OCI-LY1 (cell line): ENCODE results near the gene EMSY.

Source experiments
- H2AFZ ChIP-seq: fragments of 200-600 bp; sonication (generic), shearing (Covaris generic); 2 replicates; pipeline ENCODE4 v1.6.0; 2014; ENCODE audit warnings: antibody characterized with exemption, mild to moderate bottlenecking, low read length
- H3F3A ChIP-seq: fragments of 200-600 bp; sonication (generic), shearing (Covaris generic); 2 replicates; pipeline ENCODE4 v1.6.0; 2014; ENCODE audit warnings: mild to moderate bottlenecking, antibody characterized with exemption, low read length, moderate library complexity; ENCODE audit not compliant: insufficient read depth
- H3K27ac ChIP-seq: fragments of 200-600 bp; sonication (generic); 2 replicates; pipeline ENCODE4 v1.5.1; 2014; ENCODE audit warnings: low read length, mixed run types, mild to moderate bottlenecking, low read depth; ENCODE audit not compliant: poor library complexity, severe bottlenecking
- H3K27me3 ChIP-seq: fragments of 200-600 bp; sonication (generic); 2 replicates; pipeline ENCODE4 v1.6.0; 2014; ENCODE audit warnings: antibody characterized with exemption, mild to moderate bottlenecking, low read length, moderate library complexity; ENCODE audit not compliant: insufficient read depth
- H3K36me3 ChIP-seq: fragments of 200-600 bp; sonication (generic); 2 replicates; pipeline ENCODE4 v1.6.1; 2014; ENCODE audit warnings: mild to moderate bottlenecking, antibody characterized with exemption, low read length, moderate library complexity, mixed read lengths; ENCODE audit not compliant: insufficient read depth
- H3K4me1 ChIP-seq: fragments of 200-600 bp; sonication (generic); 2 replicates; pipeline ENCODE4 v1.5.1; 2014; ENCODE audit warnings: mild to moderate bottlenecking, low read length, moderate library complexity; ENCODE audit not compliant: insufficient read depth, severe bottlenecking
- H3K4me2 ChIP-seq: fragments of 200-600 bp; sonication (generic), shearing (Covaris generic); 2 replicates; pipeline ENCODE4 v1.6.1; 2014; ENCODE audit warnings: low read length
- H3K4me3 ChIP-seq: fragments of 200-600 bp; sonication (generic); 2 replicates; pipeline ENCODE4 v1.5.1; 2014; ENCODE audit warnings: low read length, low read depth, mild to moderate bottlenecking, mixed read lengths; ENCODE audit not compliant: poor library complexity, severe bottlenecking
- H3K79me2 ChIP-seq: fragments of 200-600 bp; shearing (Covaris generic); 2 replicates; pipeline ENCODE4 v1.6.1; 2016; ENCODE audit warnings: mixed run types, low read length, mixed read lengths; ENCODE audit not compliant: insufficient read depth
- H3K9ac ChIP-seq: fragments of 200-600 bp; sonication (generic), shearing (Covaris generic); 2 replicates; pipeline ENCODE4 v1.6.1; 2014; ENCODE audit warnings: mild to moderate bottlenecking, low read length, mixed read lengths
- H3K9me2 ChIP-seq: fragments of 200-600 bp; sonication (generic), shearing (Covaris generic); 2 replicates; pipeline ENCODE4 v1.6.1; 2014; ENCODE audit warnings: low read depth, mild to moderate bottlenecking, low read length, mixed read lengths
- H3K9me3 ChIP-seq: fragments of 200-600 bp; shearing (Covaris generic); 2 replicates; pipeline ENCODE4 v1.6.1; 2014; ENCODE audit warnings: low read length, mixed read lengths
- H4K20me1 ChIP-seq: fragments of 200-600 bp; sonication (generic), shearing (Covaris generic); 2 replicates; pipeline ENCODE4 v1.6.0; 2016; ENCODE audit warnings: mild to moderate bottlenecking, low read length; ENCODE audit not compliant: insufficient read depth
- EZH2 ChIP-seq: fragments of 200-600 bp; sonication (generic), shearing (Covaris generic); IDR thresholded peaks from 2 replicates; pipeline ENCODE4 v1.8.0; 2017; ENCODE audit warnings: borderline replicate concordance, mixed run types, mild to moderate bottlenecking, antibody characterized with exemption, low read length, moderate library complexity, mixed read lengths
- TF ChIP-seq, protein P1 (sequence below): fragments of 200-600 bp; sonication (generic), shearing (Covaris generic); IDR thresholded peaks from 2 replicates; pipeline ENCODE4 v1.5.1; 2017; ENCODE audit warnings: mild to moderate bottlenecking, antibody characterized with exemption, low read length, moderate library complexity, mixed read lengths

Gene EMSY

GRCh38 chr11:76561245-76561644 is 116.4 kb downstream of the EMSY start:
- TF ChIP-seq, protein P1, sequence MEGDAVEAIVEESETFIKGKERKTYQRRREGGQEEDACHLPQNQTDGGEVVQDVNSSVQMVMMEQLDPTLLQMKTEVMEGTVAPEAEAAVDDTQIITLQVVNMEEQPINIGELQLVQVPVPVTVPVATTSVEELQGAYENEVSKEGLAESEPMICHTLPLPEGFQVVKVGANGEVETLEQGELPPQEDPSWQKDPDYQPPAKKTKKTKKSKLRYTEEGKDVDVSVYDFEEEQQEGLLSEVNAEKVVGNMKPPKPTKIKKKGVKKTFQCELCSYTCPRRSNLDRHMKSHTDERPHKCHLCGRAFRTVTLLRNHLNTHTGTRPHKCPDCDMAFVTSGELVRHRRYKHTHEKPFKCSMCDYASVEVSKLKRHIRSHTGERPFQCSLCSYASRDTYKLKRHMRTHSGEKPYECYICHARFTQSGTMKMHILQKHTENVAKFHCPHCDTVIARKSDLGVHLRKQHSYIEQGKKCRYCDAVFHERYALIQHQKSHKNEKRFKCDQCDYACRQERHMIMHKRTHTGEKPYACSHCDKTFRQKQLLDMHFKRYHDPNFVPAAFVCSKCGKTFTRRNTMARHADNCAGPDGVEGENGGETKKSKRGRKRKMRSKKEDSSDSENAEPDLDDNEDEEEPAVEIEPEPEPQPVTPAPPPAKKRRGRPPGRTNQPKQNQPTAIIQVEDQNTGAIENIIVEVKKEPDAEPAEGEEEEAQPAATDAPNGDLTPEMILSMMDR: no peak
- TF ChIP-seq EZH2: no peak
- no peaks in the 10 kb centered on the region for H3K79me2 ChIP-seq
- H3K4me1 ChIP-seq: no peaks in the 10 kb centered on the region
- no peaks in the 10 kb centered on the region for H4K20me1 ChIP-seq
- H2AFZ ChIP-seq: no peak overlapping the region
- H3F3A ChIP-seq: no peaks in the 10 kb centered on the region
- H3K36me3 ChIP-seq: no peaks in the 10 kb centered on the region
- no peak overlapping the region for H3K4me2 ChIP-seq
- no peak overlapping the region for H3K27ac ChIP-seq
- no peak overlapping the region for H3K9ac ChIP-seq
- no peaks in the 10 kb centered on the region for H3K27me3 ChIP-seq
- H3K9me3 ChIP-seq: no peaks in the 10 kb centered on the region
- no peak overlapping the region for H3K4me3 ChIP-seq
- no peaks in the 10 kb centered on the region for H3K9me2 ChIP-seq

DNA sequence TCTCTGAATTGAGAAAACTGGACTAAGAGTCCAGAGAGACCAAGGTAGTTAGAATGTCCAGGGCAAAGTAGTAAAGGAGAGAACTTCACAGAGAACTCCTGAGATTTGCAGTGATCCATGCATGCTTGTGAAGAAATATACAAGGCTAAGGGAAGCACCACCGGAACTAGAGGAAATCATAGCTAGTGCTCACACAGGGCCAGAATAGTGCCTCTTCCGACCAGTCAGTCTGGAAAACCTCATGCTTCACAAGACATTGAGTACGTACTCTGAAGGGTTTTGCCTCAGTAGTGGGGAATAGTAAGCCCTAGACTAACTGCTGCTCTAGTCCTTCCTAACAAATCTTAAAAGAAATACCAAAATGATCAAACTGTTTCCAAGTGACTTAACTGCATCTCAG is 117.7 kb downstream of the EMSY start:
- H3K4me1 ChIP-seq: no peaks in the 10 kb centered on the region
- no peaks in the 10 kb centered on the region for H3K9me3 ChIP-seq
- H3K27me3 ChIP-seq: no peaks in the 10 kb centered on the region
- H3K79me2 ChIP-seq: no peaks in the 10 kb centered on the region
- H3K4me2 ChIP-seq: no peak overlapping the region
- no peaks in the 10 kb centered on the region for H4K20me1 ChIP-seq
- no peaks in the 10 kb centered on the region for H3F3A ChIP-seq
- no peaks in the 10 kb centered on the region for H3K9me2 ChIP-seq
- H3K9ac ChIP-seq: no peak overlapping the region
- TF ChIP-seq, protein P1: no peak
- no peak for TF ChIP-seq EZH2
- no peak overlapping the region for H3K27ac ChIP-seq
- H2AFZ ChIP-seq: no peak overlapping the region
- no peaks in the 10 kb centered on the region for H3K36me3 ChIP-seq
- no peak overlapping the region for H3K4me3 ChIP-seq

- Histone ChIP-seq H3K4me1 (no peaks in the 10 kb centered on the region), H4K20me1 (no peaks in the 10 kb centered on the region), H3K27ac (no peak overlapping the region), H3K36me3 (no peaks in the 10 kb centered on the region), H3K9ac (no peak overlapping the region), H3K79me2 (no peaks in the 10 kb centered on the region), H2AFZ (no peak overlapping the region), H3K4me3 (no peak overlapping the region), H3K9me3 (no peaks in the 10 kb centered on the region), H3F3A (no peaks in the 10 kb centered on the region), H3K27me3 (no peaks in the 10 kb centered on the region), H3K9me2 (no peaks in the 10 kb centered on the region), H3K4me2 (no peak overlapping the region)
- TF ChIP-seq EZH2: no peak
- TF ChIP-seq, protein P1: no peak
These were observed 119.5 kb downstream of the EMSY start for GRCh38 chr11:76564364-76564763.
